ENCODE measurements around the gene MYBPC3. TPM values are rescaled to one million over a fixed set of nuclear protein-coding genes. Genes with fewer than 3 reads are reported as not detected.

MYBPC3 gene
- total RNA-seq, 1 donor from 2014 or later, result not detected

GRCh38 chr11:47384498-47384897, 32.0 kb upstream of the MYBPC3 start:
- no peak for DNase-seq (ENCODE audit: low spot score)

- DNase-seq (ENCODE audit: low spot score), result no peak
Observed at GRCh38 chr11:47383071-47383470, 30.6 kb upstream of the MYBPC3 start.

- DNase-seq (ENCODE audit: low spot score), result no peak
Observed at GRCh38 chr11:47380078-47380477, 27.6 kb upstream of the MYBPC3 start.

- DNase-seq (ENCODE audit: low spot score), result no peak
Observed at GRCh38 chr11:47379317-47379716, 26.8 kb upstream of the MYBPC3 start.

GRCh38 chr11:47378836-47379170, 26.3 kb upstream of the MYBPC3 start:
- no peak for DNase-seq (ENCODE audit: low spot score)

DNA sequence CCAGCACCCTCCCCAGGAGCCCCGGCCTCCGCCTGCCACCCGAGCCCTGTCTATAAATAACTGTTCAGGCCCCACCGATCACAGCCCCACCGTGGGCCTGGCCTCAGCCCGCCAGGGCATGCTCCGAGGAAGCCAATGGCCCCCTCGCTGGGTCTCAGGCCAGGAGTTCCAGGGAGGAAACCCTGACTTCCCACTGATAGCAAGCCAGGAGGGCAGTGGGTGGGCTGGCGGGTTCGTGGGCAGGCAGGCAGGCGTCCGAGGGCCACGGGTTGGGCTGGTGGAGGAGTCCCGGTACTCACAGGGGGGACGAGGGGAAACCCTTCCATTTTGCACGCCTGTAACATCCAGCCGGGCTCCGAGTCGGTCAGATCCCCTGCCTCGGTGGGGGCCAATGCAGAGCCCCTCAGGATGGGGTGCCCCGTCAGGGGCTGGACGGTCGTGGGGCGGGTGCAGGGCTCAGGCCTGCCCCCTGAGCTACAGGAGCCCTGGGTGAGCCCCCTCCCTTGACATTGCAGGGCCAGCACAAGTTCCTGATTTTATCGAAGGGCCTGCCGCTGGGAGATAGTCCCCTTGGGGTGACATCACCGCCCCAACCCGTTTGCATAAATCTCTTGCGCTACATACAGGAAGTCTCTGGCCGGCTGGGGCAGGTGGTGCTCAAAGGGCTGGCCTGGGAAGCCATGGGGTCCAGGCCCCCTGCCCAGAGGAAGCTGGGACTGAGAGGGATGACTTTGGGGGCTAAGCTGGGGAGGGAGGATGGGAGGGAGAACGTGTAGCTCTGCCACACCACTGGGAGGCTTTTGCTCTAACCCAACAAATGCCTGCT, 25.7 kb upstream of the MYBPC3 start, which contains the start of gene SPI1:
Gene SPI1 (minus strand): TSS at position 538 of the 826 bp plus-strand sequence. CDS start 194 bp downstream, at position 344.
- peak; percentile 56 for DNase-seq (ENCODE audit: low spot score)

DNA sequence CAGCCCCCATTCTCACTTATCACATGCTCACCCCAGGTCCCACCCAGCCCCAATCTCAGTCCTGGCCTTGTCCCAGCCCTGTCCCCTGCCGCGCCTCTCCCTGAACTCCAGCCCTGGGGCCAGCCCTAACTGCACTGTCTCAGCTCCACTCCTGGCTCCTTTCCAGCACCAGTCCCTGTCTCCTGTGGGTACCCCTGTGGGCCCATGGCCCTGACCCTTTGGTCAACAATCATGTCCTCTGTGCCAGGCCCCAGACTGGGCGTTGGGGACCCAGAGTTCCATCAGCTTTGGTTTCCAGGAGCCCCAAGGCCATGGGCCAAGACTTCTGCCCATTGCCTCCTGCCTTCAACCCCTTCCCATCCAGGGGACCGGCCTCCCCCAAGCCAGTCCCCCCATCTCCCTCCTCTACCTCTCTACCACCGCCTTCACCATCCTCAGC, 25.1 kb upstream of the MYBPC3 start:
- DNase-seq (ENCODE audit: low spot score), result no peak

DNA sequence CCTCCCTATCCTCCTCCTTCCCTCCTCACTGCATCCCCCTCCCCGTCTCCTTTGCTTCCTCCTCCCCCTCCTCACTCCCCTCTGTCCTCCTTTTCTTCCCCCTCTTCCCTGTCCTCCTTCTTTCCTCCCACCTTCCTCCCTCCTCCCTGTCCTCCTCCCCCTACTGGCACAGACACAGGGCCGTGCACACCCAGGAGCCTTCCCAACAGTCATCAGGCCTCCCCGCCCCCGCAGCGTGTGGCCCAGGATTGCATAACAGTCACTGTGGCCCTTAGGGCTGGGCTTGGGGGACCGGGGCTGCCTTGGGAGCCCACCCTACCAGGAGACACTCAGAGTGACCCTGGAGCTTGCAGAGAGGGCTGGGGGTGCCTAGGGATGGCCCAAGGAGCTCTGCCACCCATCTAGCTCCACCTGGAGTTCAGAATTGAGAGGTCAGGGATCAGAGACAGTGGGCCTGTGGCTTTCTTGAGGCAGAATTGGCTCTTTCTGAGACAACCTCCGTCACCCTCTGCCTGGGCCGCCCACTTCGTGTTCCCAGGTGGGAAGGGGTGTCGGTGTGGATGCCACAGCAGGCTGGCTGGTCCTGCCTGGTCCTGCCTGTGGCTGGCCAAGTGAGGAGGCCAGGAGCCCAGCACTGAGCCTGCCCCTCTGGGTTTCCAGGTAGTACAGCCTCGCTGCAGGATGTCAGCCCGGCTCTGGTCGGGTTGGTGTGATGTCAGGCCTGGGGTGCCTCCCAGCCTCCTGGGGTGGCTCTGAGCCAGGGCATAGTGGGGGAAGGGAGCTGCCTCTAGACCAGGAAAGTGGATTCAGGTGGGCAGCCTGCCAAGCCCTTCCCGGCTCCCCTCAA, 24.2 kb upstream of the MYBPC3 start:
- no peak for DNase-seq (ENCODE audit: low spot score)

GRCh38 chr11:47376107-47376524, 23.6 kb upstream of the MYBPC3 start:
- DNase-seq (ENCODE audit: low spot score), result no peak

- DNase-seq (ENCODE audit: low spot score), result no peak
Observed at GRCh38 chr11:47375546-47376085, 23.1 kb upstream of the MYBPC3 start.

GRCh38 chr11:47375020-47375419, 22.5 kb upstream of the MYBPC3 start:
- no peak for DNase-seq (ENCODE audit: low spot score)

GRCh38 chr11:47374720-47375019, 22.2 kb upstream of the MYBPC3 start:
- DNase-seq (ENCODE audit: low spot score), result no peak

DNA sequence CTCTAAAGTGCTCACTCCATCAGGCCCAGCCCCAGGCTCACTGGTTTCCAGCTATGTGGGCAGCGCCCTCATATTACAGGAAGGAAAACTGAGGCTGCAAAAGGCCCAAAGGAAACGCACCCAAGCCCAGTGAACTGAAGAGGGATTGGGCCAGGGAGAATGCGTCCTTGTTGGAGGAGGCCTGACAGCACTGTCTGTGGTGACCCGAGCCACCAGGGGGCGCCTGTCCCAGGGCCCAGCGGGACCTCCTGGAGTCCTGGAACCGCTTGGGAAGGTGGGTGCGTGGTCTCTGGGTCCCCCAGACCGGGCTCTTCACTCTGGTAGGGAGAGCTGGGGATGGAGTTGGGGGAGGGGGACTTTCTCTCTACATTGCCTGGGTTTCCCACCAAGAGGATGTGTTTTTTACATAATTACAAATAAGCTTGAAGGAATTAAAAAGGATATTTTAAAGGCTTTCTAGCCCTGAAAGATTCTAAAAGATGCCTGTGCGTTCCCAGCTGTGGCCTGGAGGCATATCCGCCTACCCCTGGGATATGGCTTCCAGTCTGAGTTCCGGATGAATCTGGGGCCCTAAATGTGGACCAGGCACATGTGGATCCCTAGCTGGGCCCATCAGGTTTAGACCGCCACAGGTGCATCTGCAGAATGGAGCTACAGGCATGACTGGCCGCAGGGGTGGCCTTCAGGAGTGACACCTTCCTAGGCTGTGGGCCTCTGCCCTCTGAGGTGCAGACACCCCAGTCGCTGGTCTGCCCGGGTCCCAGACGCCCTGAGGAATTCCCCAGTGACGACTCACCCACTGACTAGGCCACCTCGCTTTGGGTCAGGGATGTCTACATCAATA, 21.6 kb upstream of the MYBPC3 start:
- DNase-seq (ENCODE audit: low spot score), result peak; percentile 82

DNA sequence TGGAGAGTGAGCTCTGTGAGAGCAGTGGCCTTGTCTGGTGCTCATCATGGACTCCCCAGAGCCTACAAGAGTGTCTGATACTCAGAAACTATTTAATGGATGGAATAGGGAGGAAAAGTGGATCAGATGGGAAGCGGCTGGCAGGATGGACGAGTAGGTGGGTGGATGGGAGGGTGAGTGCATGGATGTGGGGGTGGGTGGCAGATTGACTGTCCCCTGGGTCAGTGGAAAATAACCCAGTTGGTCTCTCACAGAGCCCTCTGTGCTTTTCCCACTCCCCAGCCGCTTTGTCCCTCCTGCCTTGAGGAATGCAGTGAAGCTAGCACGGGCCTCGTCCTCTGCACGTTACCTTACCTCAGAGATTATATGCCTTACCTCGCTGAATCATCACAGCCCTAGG, 19.9 kb upstream of the MYBPC3 start:
- DNase-seq (ENCODE audit: low spot score), result no peak

DNA sequence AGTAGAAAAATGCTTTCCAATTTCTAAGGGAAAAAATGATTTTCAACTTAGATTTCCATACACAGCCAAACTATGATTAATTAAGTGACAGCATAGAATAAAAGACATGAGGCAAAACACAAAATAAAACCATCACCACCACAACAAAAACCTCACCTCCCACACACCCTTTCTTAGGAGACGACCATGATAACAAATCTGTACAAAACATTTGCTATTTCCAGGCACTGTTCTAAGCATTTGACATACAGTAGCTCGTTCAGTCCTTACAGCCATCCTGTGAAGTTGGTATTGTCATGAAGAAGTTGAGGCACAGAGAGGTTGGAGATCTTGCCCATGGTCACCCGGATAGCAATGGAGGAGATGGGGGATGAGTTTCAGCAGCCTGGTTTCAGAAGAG, 17.2 kb upstream of the MYBPC3 start:
- DNase-seq (ENCODE audit: low spot score), result no peak

DNA sequence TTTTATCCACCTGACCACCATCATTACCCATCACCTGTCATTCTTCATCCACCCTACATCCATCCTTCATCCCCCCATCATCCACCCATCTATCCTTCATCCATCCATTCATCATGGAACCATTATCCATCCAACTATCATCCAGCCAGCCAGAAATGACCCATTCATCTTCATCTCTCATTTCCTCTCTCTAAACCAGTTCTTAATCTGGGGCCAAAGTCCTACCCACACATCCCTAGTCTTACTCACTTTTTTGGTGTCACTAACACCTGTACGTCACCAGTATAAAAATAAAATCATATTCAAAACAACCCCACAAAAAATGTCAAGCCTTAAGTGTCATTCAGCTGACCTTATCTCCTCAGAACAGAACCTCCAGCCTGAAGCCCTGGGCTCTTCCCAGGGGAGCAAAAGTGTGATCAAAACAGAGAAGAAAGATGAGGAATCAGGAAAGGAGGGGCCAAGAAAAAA, 13.6 kb upstream of the MYBPC3 start:
- DNase-seq (ENCODE audit: low spot score), result no peak

DNA sequence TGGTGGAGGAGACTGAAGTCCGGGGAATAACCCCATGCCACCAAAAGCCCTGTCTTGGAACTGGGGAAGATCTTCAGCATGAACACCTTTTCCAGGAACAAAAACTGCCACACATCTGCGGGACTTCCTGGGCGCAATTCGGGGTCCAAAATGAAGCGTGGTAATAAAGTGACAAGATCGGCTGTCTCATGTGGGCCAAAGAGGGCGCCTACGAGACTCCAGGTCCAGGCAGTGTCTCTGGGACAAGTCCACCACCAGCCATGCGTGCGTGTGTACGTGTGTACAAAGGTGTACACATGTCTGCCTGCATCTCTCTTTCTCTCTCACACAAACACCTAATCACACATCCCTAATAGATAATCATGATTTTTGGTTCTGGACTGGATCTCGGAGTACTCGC, 8.9 kb upstream of the MYBPC3 start:
- DNase-seq (ENCODE audit: low spot score), result no peak

DNA sequence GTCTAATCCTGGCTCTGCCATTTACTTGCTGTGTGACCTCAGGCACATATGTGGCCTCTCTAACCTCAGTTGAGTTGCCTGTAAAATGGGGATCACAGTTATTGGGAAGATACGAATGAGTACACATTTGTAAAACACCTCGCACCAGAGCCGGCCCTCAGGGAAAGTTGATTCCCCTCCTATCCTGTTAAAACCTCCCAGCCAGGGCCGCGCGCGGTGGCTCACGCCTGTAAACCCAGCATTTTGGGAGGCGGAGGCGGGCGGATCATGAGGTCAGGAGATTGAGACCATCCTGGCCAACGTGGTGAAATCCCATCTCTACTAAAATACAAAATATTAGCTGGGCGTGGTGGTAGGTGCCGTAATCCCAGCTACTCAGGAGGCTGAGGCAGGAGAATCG, 7.8 kb upstream of the MYBPC3 start:
- DNase-seq (ENCODE audit: low spot score), result no peak

- DNase-seq (ENCODE audit: low spot score), result no peak
Observed at GRCh38 chr11:47359586-47359985, 7.1 kb upstream of the MYBPC3 start.

DNA sequence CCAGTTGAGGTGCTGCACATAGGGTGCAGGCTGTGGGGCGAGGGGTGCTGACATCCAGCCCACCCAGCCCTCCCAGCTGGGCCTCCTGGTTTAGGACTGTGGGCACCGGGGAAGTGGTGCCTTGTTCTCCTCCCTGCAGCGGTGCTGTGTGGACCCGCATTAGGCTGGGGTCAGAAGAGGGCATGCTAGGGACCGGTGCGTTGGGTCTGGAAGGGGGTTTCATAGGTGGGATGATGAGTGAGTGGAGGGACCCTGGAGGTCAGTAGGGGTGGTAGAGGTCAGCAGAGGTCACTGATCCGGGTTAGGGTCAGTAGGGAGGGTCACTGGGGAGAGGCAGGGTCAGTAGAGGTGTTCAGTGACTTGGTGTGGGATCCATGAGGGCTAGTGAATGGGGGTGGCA, 6.7 kb upstream of the MYBPC3 start:
- DNase-seq (ENCODE audit: low spot score), result no peak

DNA sequence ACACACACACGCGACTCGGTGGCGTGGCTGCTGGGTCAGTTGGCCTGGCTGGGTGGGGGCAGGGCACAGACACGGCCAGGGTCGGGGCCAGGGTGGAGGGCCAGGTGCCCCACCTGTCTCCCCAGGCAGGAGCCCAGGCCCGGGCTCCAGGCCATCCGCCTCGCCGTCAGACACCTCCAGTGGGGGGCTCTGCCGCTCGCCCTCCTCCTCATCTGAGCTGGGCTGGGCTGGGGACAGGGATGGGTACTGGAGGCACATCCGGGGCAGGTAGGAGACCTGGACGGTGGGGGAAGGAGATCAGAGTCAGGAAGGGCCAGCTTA, 6.2 kb upstream of the MYBPC3 start:
- no peak for DNase-seq (ENCODE audit: low spot score)

Data from mucosa of gallbladder (tissue), 1 donor.